ENCODE data around the gene XYLT1. TPM values are rescaled to one million over a fixed set of nuclear protein-coding genes. Genes with fewer than 3 reads are reported as not detected.

The XYLT1 gene
- total and polyA plus RNA-seq, 2 of the 13 experiments (the other 11 are each of a cell fraction or from before 2014, with no cell fraction given) = not detected

- TF ChIP-seq SNAPC4 (CRISPR knock-in tag; IDR thresholded peaks at IDR 0.05) = no peak
- no peak for TF ChIP-seq PHF21A (CRISPR knock-in tag; IDR thresholded peaks at IDR 0.05)
- TF ChIP-seq ZFP37 (CRISPR knock-in tag; IDR thresholded peaks at IDR 0.05; ENCODE audit: borderline replicate concordance) = no peak
- no peak for TF ChIP-seq NFE2L2 (IDR thresholded peaks at IDR 0.05; ENCODE audit: low read length)
- TF ChIP-seq ZNF589 (CRISPR knock-in tag; conservative IDR thresholded peaks at IDR 0.05) = no peak
- no peak for TF ChIP-seq KDM1A (CRISPR knock-in tag; IDR thresholded peaks at IDR 0.05)
- TF ChIP-seq FOXJ3 (CRISPR knock-in tag; IDR thresholded peaks at IDR 0.05; ENCODE audit: borderline replicate concordance) = no peak
- no peak for TF ChIP-seq KAT7 (CRISPR knock-in tag; IDR thresholded peaks at IDR 0.05; ENCODE audit: borderline replicate concordance)
Observed at GRCh38 chr16:17324451-17324850, 146.3 kb downstream of the XYLT1 start (continued).

- ATAC-seq = no peak
- Histone ChIP-seq H3K9ac (ENCODE audit: insufficient read depth, low read depth, low read length) (no peak overlapping the region), H3K4me1 (ENCODE audit: insufficient read depth, low read length) (no peaks in the 10 kb centered on the region), H3K27ac (ENCODE audit: extremely low read length, insufficient read depth, low read length) (no peak overlapping the region), H3K4me2 (ENCODE audit: low read depth, low read length) (no peak overlapping the region), H3K36me3 (replicated peaks in 1 of 2; ENCODE audit: control insufficient read depth in 1 of 2, insufficient read depth in 2 of 2, low read length in 2 of 2) (no peaks in the 10 kb centered on the region), H4K20me1 (ENCODE audit: insufficient read depth, low read length) (no peaks in the 10 kb centered on the region), H3K27me3 (ENCODE audit: control insufficient read depth in 1 of 2, insufficient read depth in 2 of 2, low read length in 2 of 2) (peaks cover 4 to 24% of the 10 kb centered on the region in 2 experiments; a peak in 2 of 5 replicates), H3K4me3 (replicated peaks in 1 of 3; ENCODE audit: insufficient read depth in 1 of 3, low read depth in 2 of 3, low read length in 3 of 3) (no peak overlapping the region), H2AFZ (ENCODE audit: low read length) (no peak overlapping the region), H3K9me3 (ENCODE audit: low read length) (no peaks in the 10 kb centered on the region), H3K79me2 (ENCODE audit: insufficient read depth, low read length) (no peaks in the 10 kb centered on the region)
- no peak for DNase-seq (ENCODE audit: low spot score)
- ChIA-PET CTCF (ENCODE audit: low intra/inter-chr PET ratio, low total read pairs) (no interaction called here), POLR2A (no interaction called here)
- intact Hi-C loops (cut with micrococcal nuclease; ENCODE audit: unreplicated experiment) (no loop called here), in situ Hi-C loops (cut with HindIII; ENCODE audit: extremely low pct_ligation_motif_present, low pct_unique_long_range_greater_than_20kb) (no loop called here)
- 37% methylated on average over 10 of the region's 10 CpGs for WGBS (ENCODE audit: low lambda C conversion rate)
- no TSS peak for BruUV-seq (replicated peaks)
- FAIRE-seq = no peak
- no peak for TF ChIP-seq ATAD3A (CRISPR knock-in tag; IDR thresholded peaks at IDR 0.05)
- no peak for TF ChIP-seq ZUFSP (CRISPR knock-in tag; IDR thresholded peaks at IDR 0.05; ENCODE audit: borderline replicate concordance)
- no peak for TF ChIP-seq ZNF446 (CRISPR knock-in tag; IDR thresholded peaks at IDR 0.05)
- TF ChIP-seq MAZ (IDR thresholded peaks at IDR 0.05; ENCODE audit: borderline replicate concordance, low read depth, low read length) = no peak
- no peak for TF ChIP-seq MAZ (CRISPR knock-in tag; IDR thresholded peaks at IDR 0.05; ENCODE audit: low read depth)
- TF ChIP-seq SAFB2 (CRISPR knock-in tag; IDR thresholded peaks at IDR 0.05; ENCODE audit: borderline replicate concordance, low read depth) = no peak
- TF ChIP-seq ZNF138 (CRISPR knock-in tag; IDR thresholded peaks at IDR 0.05; ENCODE audit: low read depth) = no peak
- no peak for TF ChIP-seq SOX6 (IDR thresholded peaks at IDR 0.05)
- TF ChIP-seq SOX6 (CRISPR knock-in tag; IDR thresholded peaks at IDR 0.05) = no peak
- no peak for TF ChIP-seq NBN (conservative IDR thresholded peaks at IDR 0.05)
- TF ChIP-seq ELF3 (CRISPR knock-in tag; IDR thresholded peaks at IDR 0.05) = no peak
- no peak for TF ChIP-seq ZNF564 (CRISPR knock-in tag; IDR thresholded peaks at IDR 0.05)
- TF ChIP-seq FOXP1 (IDR thresholded peaks at IDR 0.05) = no peak
- no peak for TF ChIP-seq FOXP1 (CRISPR knock-in tag; IDR thresholded peaks at IDR 0.05)
Observed at GRCh38 chr16:17323171-17323570, 147.6 kb downstream of the XYLT1 start.

All from HepG2 (cell line).